ENCODE results near the gene PIK3AP1. TPM values are rescaled to one million over a fixed set of nuclear protein-coding genes. Genes with fewer than 3 reads are reported as not detected.

PIK3AP1 gene
- total RNA-seq, 1 experiment from 2014 or later = 1.7 TPM

DNA sequence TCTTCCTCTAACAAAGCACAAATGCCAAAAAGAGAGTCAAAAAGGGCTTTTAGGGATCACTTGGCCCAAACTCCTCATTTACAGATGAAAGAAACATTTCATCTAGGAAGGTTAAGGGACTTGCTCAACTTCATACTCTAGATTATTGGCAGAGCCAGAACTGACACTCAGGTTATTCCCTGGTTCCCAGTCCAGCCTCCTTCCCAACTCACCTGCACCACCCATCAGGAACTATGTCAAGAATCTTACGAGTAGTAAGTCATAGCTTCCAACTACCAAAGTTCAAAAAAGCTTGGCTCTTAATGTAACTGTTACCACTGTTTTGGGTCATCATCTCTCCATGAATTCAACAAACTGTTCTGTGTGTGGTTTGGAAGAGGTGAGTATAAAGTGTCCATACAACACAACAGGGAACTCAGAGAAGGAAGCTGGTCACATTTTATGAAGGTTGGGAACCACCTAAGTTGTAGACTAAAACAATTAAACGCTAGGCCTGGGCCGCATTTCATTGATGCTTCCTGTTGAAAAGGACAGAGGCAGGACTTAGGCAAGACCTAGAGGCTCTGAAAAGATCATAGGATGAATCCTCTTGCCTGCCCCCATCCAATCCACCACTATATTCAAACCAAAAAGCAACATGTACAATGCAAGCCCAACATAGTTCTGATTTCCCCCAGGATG lies 9.1 kb downstream of the PIK3AP1 start:
- Histone ChIP-seq H3K79me1 (ENCODE audit: insufficient read depth, low read depth, low read length, poor library complexity, severe bottlenecking) (peaks cover 2% of the 10 kb centered on the region), H3K14ac (ENCODE audit: insufficient read depth, low read length) (no peak overlapping the region), H4K8ac (replicated peaks; ENCODE audit: insufficient read length, low read depth, low read length) (no peak overlapping the region), H4K91ac (ENCODE audit: insufficient read length, low read depth, low read length) (no peak overlapping the region), H3K18ac (ENCODE audit: insufficient read length, low read depth, low read length) (no peak overlapping the region), H3K23ac (ENCODE audit: insufficient read length, low read depth, low read length) (no peak overlapping the region), H3K4ac (ENCODE audit: low read depth, low read length) (no peak overlapping the region), H3K27me3 (ENCODE audit: insufficient read depth, low read length) (no peaks in the 10 kb centered on the region), H3K56ac (ENCODE audit: insufficient read length, low read depth, low read length) (no peak overlapping the region), H2BK15ac (ENCODE audit: low read depth, low read length) (no peak overlapping the region), H2BK5ac (ENCODE audit: insufficient read length, low read length) (no peak overlapping the region), H3K4me2 (ENCODE audit: insufficient read depth, insufficient read length, low read length) (no peak overlapping the region), H3K4me1 (ENCODE audit: insufficient read depth, low read length) (no peaks in the 10 kb centered on the region), H2BK12ac (ENCODE audit: insufficient read length, low read depth, low read length) (no peak overlapping the region), H4K5ac (ENCODE audit: insufficient read length, low read depth, low read length) (no peak overlapping the region), H2AFZ (ENCODE audit: low read length) (no peak overlapping the region), H3K23me2 (ENCODE audit: insufficient read length, low read depth, low read length, poor library complexity, severe bottlenecking) (no peaks in the 10 kb centered on the region), H4K20me1 (ENCODE audit: control insufficient read depth, insufficient read depth, insufficient read length) (no peaks in the 10 kb centered on the region), H3K79me2 (ENCODE audit: insufficient read depth, low read length) (no peaks in the 10 kb centered on the region), H2BK120ac (ENCODE audit: low read depth, low read length, poor library complexity, severe bottlenecking) (no peak overlapping the region), H3K9me3 (ENCODE audit: control insufficient read depth, low read depth, low read length) (no peaks in the 10 kb centered on the region), H2BK20ac (ENCODE audit: low read depth, low read length, poor library complexity, severe bottlenecking) (no peak overlapping the region), H2AK5ac (ENCODE audit: insufficient read length, low read length) (no peak overlapping the region), H3K27ac (ENCODE audit: insufficient read length, low read depth, low read length) (no peak overlapping the region), H3K9ac (ENCODE audit: extremely low read depth, insufficient read length, low read length) (no peak overlapping the region), H3T11ph (ENCODE audit: low read length) (no peak overlapping the region)
- no peak overlapping the region for H3K4me3 Mint-ChIP-seq
- no peaks in the 10 kb centered on the region for H3K4me1 Mint-ChIP-seq
- no peaks in the 10 kb centered on the region; a peak in 1 of 7 replicates for H3K36me3 Mint-ChIP-seq (ENCODE audit: insufficient read depth in 1 of 3, low read depth in 3 of 3)
- WGBS (ENCODE audit: extremely low coverage, insufficient read length, low lambda C conversion rate) = no CpG with 5 or more reads among the region's 3 CpGs
- DNase-seq = no peak
- H3K9me3 Mint-ChIP-seq = no peaks in the 10 kb centered on the region; a peak in 1 of 5 replicates
- TF ChIP-seq, protein P1, sequence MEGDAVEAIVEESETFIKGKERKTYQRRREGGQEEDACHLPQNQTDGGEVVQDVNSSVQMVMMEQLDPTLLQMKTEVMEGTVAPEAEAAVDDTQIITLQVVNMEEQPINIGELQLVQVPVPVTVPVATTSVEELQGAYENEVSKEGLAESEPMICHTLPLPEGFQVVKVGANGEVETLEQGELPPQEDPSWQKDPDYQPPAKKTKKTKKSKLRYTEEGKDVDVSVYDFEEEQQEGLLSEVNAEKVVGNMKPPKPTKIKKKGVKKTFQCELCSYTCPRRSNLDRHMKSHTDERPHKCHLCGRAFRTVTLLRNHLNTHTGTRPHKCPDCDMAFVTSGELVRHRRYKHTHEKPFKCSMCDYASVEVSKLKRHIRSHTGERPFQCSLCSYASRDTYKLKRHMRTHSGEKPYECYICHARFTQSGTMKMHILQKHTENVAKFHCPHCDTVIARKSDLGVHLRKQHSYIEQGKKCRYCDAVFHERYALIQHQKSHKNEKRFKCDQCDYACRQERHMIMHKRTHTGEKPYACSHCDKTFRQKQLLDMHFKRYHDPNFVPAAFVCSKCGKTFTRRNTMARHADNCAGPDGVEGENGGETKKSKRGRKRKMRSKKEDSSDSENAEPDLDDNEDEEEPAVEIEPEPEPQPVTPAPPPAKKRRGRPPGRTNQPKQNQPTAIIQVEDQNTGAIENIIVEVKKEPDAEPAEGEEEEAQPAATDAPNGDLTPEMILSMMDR (conservative IDR thresholded peaks at IDR 0.05) = no peak
- H3K27me3 Mint-ChIP-seq (ENCODE audit: low read depth) = no peaks in the 10 kb centered on the region
- no peak overlapping the region for H3K27ac Mint-ChIP-seq

Measured in H9 (cell line).